ENCODE data around the gene DYRK1A.

Gene DYRK1A

DNA sequence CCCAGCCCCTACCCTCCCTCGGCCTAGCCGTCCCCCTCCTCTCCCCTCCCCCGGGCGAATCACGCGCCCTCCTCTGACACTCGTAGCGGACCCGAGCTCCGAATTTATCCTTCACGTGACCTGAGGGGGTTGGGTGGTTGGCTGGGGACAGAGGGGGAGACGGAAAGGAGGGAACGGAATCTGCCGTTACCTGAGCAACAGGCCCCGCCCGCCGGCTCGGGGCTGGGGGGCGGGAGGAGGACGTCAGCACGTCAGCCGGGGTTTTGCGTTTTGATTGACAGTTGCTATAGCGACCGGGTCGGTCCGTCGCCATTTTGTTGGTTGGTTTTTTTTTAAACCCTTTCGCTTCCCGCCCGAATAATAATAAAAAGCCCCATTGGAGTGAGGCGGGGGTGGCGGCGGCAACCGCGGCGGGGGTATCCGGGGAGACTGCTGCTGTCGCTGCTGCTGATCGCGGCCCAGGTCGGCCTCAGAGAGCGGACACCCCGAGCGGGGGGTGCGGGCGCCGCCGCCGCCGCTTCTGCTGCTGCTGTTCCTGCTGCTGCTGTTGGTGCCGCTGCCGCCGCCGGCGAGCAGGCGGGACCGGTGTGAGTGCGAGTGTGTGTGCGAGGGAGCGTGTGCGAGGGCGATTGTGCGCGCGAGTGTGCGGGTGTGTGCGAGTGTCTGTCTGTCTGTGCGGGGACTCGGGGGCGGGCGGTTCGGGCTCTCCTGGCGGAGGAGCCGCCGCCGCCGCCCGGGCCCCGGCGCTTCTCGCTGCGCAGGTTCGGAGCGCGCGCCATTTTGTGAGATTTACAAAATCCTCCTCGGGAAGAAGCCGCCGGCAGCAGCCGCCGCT lies at the start of gene DYRK1A (continued):
- TF ChIP-seq, protein P1, sequence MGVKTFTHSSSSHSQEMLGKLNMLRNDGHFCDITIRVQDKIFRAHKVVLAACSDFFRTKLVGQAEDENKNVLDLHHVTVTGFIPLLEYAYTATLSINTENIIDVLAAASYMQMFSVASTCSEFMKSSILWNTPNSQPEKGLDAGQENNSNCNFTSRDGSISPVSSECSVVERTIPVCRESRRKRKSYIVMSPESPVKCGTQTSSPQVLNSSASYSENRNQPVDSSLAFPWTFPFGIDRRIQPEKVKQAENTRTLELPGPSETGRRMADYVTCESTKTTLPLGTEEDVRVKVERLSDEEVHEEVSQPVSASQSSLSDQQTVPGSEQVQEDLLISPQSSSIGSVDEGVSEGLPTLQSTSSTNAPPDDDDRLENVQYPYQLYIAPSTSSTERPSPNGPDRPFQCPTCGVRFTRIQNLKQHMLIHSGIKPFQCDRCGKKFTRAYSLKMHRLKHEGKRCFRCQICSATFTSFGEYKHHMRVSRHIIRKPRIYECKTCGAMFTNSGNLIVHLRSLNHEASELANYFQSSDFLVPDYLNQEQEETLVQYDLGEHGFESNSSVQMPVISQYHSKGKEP (tag by site-specific recombination; IDR thresholded peaks at IDR 0.05), result no peak
- TF ChIP-seq MYNN (tag by site-specific recombination; IDR thresholded peaks at IDR 0.05; ENCODE audit: borderline replicate concordance), result no peak
- TF ChIP-seq ZNF366 (tag by site-specific recombination; conservative IDR thresholded peaks at IDR 0.05), result peak; percentile 97
- TF ChIP-seq ZNF791 (tag by site-specific recombination; IDR thresholded peaks at IDR 0.05), result 0 out of 2 replicates have a peak, but pooled peaks have one; percentile 62
- TF ChIP-seq SP3 (tag by site-specific recombination; IDR thresholded peaks at IDR 0.05), result peak; percentile 97
- 0 out of 2 replicates have a peak, but pooled peaks have one; percentile 55 for TF ChIP-seq ZBTB1 (tag by site-specific recombination; IDR thresholded peaks at IDR 0.05)
- no peak; the same call in 1 of the 2 replicates for TF ChIP-seq ZNF146 (tag by site-specific recombination; IDR thresholded peaks at IDR 0.05)
- no peak for TF ChIP-seq ZNF112 (tag by site-specific recombination; IDR thresholded peaks at IDR 0.05)

DNA sequence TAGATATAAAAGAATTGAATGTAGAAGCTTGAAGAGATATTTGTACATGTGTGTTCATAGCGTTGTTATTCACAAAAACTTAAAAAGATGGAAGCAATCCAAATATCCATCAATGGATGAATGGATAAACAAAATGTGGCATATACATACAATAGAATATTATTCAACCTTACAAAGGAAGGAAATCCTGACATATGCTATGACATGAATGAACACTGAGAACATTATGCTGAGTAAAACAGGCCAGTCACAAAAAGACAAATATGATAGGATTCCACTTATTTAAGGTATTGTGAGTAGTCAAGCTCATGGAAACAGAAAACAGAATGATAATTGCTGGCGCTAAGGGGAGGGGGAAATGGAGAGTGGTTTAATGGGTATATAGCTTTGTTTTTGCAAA lies 47.0 kb upstream of the DYRK1A start:
- Histone ChIP-seq H3K27ac (ENCODE audit: extremely low read depth, low read depth, low read length) (no peak overlapping the region), H3K4me3 (ENCODE audit: low read depth, low read length) (no peak overlapping the region), H3K36me3 (ENCODE audit: control insufficient read depth in 2 of 2, insufficient read depth in 1 of 2, low read length in 2 of 2) (no peaks in the 10 kb centered on the region), H3K4me1 (ENCODE audit: control insufficient read depth, insufficient read depth, low read length) (no peaks in the 10 kb centered on the region), H3K9me3 (ENCODE audit: control insufficient read depth, insufficient read depth, low read depth, low read length) (no peaks in the 10 kb centered on the region)
- TF ChIP-seq ZNF202 (tag by site-specific recombination; IDR thresholded peaks at IDR 0.05; ENCODE audit: borderline replicate concordance), result no peak
- TF ChIP-seq ZNF221 (tag by site-specific recombination; IDR thresholded peaks at IDR 0.05; ENCODE audit: borderline replicate concordance), result no peak
- no peak for TF ChIP-seq ZNF629 (tag by site-specific recombination; IDR thresholded peaks at IDR 0.05)
- TF ChIP-seq, protein P2, sequence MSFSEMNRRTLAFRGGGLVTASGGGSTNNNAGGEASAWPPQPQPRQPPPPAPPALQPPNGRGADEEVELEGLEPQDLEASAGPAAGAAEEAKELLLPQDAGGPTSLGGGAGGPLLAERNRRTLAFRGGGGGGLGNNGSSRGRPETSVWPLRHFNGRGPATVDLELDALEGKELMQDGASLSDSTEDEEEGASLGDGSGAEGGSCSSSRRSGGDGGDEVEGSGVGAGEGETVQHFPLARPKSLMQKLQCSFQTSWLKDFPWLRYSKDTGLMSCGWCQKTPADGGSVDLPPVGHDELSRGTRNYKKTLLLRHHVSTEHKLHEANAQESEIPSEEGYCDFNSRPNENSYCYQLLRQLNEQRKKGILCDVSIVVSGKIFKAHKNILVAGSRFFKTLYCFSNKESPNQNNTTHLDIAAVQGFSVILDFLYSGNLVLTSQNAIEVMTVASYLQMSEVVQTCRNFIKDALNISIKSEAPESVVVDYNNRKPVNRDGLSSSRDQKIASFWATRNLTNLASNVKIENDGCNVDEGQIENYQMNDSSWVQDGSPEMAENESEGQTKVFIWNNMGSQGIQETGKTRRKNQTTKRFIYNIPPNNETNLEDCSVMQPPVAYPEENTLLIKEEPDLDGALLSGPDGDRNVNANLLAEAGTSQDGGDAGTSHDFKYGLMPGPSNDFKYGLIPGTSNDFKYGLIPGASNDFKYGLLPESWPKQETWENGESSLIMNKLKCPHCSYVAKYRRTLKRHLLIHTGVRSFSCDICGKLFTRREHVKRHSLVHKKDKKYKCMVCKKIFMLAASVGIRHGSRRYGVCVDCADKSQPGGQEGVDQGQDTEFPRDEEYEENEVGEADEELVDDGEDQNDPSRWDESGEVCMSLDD (tag by site-specific recombination; IDR thresholded peaks at IDR 0.05), result no peak
- no peak for TF ChIP-seq KLF16 (tag by site-specific recombination; IDR thresholded peaks at IDR 0.05)
- TF ChIP-seq ZNF10 (tag by site-specific recombination; IDR thresholded peaks at IDR 0.05), result no peak
- TF ChIP-seq, protein P3, sequence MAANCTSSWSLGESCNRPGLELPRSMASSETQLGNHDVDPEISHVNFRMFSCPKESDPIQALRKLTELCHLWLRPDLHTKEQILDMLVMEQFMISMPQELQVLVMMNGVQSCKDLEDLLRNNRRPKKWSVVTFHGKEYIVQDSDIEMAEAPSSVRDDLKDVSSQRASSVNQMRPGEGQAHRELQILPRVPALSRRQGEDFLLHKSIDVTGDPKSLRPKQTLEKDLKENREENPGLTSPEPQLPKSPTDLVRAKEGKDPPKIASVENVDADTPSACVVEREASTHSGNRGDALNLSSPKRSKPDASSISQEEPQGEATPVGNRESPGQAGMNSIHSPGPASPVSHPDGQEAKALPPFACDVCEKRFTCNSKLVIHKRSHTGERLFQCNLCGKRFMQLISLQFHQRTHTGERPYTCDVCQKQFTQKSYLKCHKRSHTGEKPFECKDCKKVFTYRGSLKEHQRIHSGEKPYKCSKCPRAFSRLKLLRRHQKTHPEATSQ (tag by site-specific recombination; IDR thresholded peaks at IDR 0.05), result no peak
- TF ChIP-seq ZNF48 (tag by site-specific recombination; IDR thresholded peaks at IDR 0.05), result no peak
- TF ChIP-seq ZNF211 (tag by site-specific recombination; IDR thresholded peaks at IDR 0.05; ENCODE audit: low read depth), result no peak
- TF ChIP-seq ZNF175 (tag by site-specific recombination; IDR thresholded peaks at IDR 0.05), result no peak
- ChIA-PET POLR2A (interaction anchor here (0.6 kb wide), 1 partner anchor 304 kb away, joined by 3 read pairs; no protein-coding TSS in a partner anchor), CTCF (interaction anchor here (0.6 kb wide), 1 partner anchor 16 kb away, joined by 5 read pairs; no protein-coding TSS in a partner anchor)

Data from HEK293 (cell line).